Measurements from ENCODE around the gene EML5. TPM values are rescaled to one million over a fixed set of nuclear protein-coding genes. Genes with fewer than 3 reads are reported as not detected.
A peak's percentile ranks its signal among the peaks of the same experiment; 100 is the strongest.

Gene EML5
- total and polyA plus RNA-seq, 2 of the 13 experiments (the other 11 are each of a cell fraction or from before 2014, with no cell fraction given): 0.11 TPM; not detected in 1

DNA sequence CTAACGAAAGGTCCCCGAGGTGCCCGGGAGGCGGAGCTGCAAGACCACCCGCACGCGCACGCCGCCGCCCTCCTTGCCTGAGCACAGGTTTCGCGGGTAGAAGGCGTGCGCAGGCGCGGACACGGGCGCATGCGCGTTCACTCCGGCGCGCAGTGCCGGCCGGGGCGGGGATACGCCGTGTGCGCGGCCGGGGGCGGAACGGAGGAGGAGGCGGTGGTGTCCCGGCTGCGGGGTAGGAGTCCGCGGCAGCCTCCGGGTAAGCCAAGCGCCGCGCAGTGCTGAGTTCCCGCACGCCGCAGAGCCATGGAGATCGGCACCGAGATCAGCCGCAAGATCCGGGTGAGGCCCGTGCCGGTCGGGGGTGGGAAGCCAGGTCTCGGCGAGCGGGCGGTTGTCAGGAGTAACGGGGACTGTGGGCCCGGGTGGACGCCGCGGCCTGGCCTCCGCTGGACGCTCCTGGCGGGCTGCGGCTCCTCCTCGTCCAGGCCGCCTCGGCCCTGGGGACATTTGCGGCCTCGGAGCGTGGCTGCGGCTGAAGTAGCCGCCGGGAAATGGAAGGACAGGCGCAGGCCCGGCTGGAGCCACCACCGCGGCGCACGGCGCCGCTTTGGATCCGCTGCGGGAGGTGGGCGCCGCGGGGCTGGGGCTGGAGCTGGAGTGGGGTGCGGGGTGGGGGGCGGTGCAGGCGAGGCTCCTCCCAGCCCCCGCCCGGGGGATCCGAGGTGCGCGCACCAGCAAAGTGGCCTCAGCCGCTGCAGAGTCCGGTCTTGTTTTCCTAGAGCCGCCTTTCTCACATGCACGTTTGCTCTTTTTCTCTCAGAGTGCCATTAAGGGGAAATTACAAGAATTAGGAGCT is 229.7 kb downstream of the EML5 start, which contains the start of gene ZC3H14 (continued):
- TF ChIP-seq CHCHD3 (CRISPR knock-in tag; IDR thresholded peaks at IDR 0.05): peak; percentile 86; the same call in 1 of the 2 replicates
- TF ChIP-seq ZNF234 (CRISPR knock-in tag; conservative IDR thresholded peaks at IDR 0.05): peak; percentile 85; the same call in 1 of the 2 replicates
- TF ChIP-seq ZFAT (CRISPR knock-in tag; conservative IDR thresholded peaks at IDR 0.05): peak; percentile 73; the same call in 1 of the 2 replicates
- TF ChIP-seq, protein P1, sequence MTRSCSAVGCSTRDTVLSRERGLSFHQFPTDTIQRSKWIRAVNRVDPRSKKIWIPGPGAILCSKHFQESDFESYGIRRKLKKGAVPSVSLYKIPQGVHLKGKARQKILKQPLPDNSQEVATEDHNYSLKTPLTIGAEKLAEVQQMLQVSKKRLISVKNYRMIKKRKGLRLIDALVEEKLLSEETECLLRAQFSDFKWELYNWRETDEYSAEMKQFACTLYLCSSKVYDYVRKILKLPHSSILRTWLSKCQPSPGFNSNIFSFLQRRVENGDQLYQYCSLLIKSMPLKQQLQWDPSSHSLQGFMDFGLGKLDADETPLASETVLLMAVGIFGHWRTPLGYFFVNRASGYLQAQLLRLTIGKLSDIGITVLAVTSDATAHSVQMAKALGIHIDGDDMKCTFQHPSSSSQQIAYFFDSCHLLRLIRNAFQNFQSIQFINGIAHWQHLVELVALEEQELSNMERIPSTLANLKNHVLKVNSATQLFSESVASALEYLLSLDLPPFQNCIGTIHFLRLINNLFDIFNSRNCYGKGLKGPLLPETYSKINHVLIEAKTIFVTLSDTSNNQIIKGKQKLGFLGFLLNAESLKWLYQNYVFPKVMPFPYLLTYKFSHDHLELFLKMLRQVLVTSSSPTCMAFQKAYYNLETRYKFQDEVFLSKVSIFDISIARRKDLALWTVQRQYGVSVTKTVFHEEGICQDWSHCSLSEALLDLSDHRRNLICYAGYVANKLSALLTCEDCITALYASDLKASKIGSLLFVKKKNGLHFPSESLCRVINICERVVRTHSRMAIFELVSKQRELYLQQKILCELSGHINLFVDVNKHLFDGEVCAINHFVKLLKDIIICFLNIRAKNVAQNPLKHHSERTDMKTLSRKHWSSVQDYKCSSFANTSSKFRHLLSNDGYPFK (CRISPR knock-in tag; IDR thresholded peaks at IDR 0.05; ENCODE audit: borderline replicate concordance): peak; percentile 84; the same call in 1 of the 2 replicates
- peak; percentile 53; the same call in 1 of the 2 replicates for TF ChIP-seq IRF2 (CRISPR knock-in tag; IDR thresholded peaks at IDR 0.05)
- TF ChIP-seq GATA4 (IDR thresholded peaks at IDR 0.05; ENCODE audit: borderline replicate concordance, low read depth): peak; percentile 45; the same call in 1 of the 2 replicates
- TF ChIP-seq KLF15 (CRISPR knock-in tag; IDR thresholded peaks at IDR 0.05; ENCODE audit: borderline replicate concordance): no peak
- TF ChIP-seq CREB1 (IDR thresholded peaks at IDR 0.05): no peak
- no peak for TF ChIP-seq CREB1 (CRISPR knock-in tag; IDR thresholded peaks at IDR 0.05)
- TF ChIP-seq, protein P2, sequence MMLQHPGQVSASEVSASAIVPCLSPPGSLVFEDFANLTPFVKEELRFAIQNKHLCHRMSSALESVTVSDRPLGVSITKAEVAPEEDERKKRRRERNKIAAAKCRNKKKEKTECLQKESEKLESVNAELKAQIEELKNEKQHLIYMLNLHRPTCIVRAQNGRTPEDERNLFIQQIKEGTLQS (CRISPR knock-in tag; IDR thresholded peaks at IDR 0.05): peak; percentile 43; the same call in 1 of the 2 replicates
- TF ChIP-seq ZNF607 (CRISPR knock-in tag; IDR thresholded peaks at IDR 0.05; ENCODE audit: borderline replicate concordance): peak; percentile 80; the same call in 1 of the 2 replicates
- TF ChIP-seq MAF1 (CRISPR knock-in tag; IDR thresholded peaks at IDR 0.05; ENCODE audit: borderline replicate concordance): peak; percentile 70; the same call in 1 of the 2 replicates
- no peak for TF ChIP-seq RXRB (CRISPR knock-in tag; IDR thresholded peaks at IDR 0.05; ENCODE audit: borderline replicate concordance)
- TF ChIP-seq NFE2L2 (IDR thresholded peaks at IDR 0.05; ENCODE audit: low read length): no peak
- 0 out of 2 replicates have a peak, but pooled peaks have one; percentile 69 for TF ChIP-seq GTF3A (CRISPR knock-in tag; conservative IDR thresholded peaks at IDR 0.05)
- TF ChIP-seq ZNF564 (CRISPR knock-in tag; IDR thresholded peaks at IDR 0.05): peak; percentile 88
- peak; percentile 86; the same call in 1 of the 2 replicates for TF ChIP-seq ZNF598 (CRISPR knock-in tag; IDR thresholded peaks at IDR 0.05; ENCODE audit: borderline replicate concordance)
- peak; percentile 39; the same call in 1 of the 2 replicates for TF ChIP-seq HIVEP1 (CRISPR knock-in tag; IDR thresholded peaks at IDR 0.05)
- TF ChIP-seq, protein P3, sequence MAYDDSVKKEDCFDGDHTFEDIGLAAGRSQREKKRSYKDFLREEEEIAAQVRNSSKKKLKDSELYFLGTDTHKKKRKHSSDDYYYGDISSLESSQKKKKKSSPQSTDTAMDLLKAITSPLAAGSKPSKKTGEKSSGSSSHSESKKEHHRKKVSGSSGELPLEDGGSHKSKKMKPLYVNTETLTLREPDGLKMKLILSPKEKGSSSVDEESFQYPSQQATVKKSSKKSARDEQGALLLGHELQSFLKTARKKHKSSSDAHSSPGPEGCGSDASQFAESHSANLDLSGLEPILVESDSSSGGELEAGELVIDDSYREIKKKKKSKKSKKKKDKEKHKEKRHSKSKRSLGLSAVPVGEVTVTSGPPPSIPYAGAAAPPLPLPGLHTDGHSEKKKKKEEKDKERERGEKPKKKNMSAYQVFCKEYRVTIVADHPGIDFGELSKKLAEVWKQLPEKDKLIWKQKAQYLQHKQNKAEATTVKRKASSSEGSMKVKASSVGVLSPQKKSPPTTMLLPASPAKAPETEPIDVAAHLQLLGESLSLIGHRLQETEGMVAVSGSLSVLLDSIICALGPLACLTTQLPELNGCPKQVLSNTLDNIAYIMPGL (CRISPR knock-in tag; IDR thresholded peaks at IDR 0.05; ENCODE audit: borderline replicate concordance in 1 of 2, low read depth in 1 of 2): peak in 1 of 2 experiments; percentile 95
- peak; percentile 54; the same call in 1 of the 2 replicates for TF ChIP-seq ARNTL (CRISPR knock-in tag; IDR thresholded peaks at IDR 0.05)
- peak; percentile 73 for TF ChIP-seq ZNF331 (CRISPR knock-in tag; IDR thresholded peaks at IDR 0.05)
- TF ChIP-seq HDAC2 (CRISPR knock-in tag; IDR thresholded peaks at IDR 0.05): no peak
